GM21528 (cell line): ENCODE measurements around the gene PTGDR2.
"Not testable (repeated sequence)": the region's sequence is repeated elsewhere in the genome, so short reads cannot be mapped to it uniquely, and the experiment has no call there.

Source experiments
- ATAC-seq: cut with Tn5 transposase; IDR thresholded peaks from one replicate; pipeline ENCODE4 v1.9.1; 2021; ENCODE audit warnings: mild to moderate bottlenecking, moderate library complexity; ENCODE audit not compliant: unreplicated experiment, low FRiP score

The PTGDR2 gene

GRCh38 chr11:60844045-60844869 is 11.5 kb downstream of the PTGDR2 start:
- no peak for ATAC-seq

- no peak for ATAC-seq
These were observed 12.8 kb downstream of the PTGDR2 start for GRCh38 chr11:60842668-60843600.

GRCh38 chr11:60841797-60842667 is 13.7 kb downstream of the PTGDR2 start, which contains the start of gene CCDC86:
Gene CCDC86 (plus strand): TSS chr11:60842113. CDS start chr11:60842125, 12 bp downstream.
- peak; percentile 65 for ATAC-seq

GRCh38 chr11:60840470-60841430 is 15.0 kb downstream of the PTGDR2 start:
- no peak for ATAC-seq

DNA sequence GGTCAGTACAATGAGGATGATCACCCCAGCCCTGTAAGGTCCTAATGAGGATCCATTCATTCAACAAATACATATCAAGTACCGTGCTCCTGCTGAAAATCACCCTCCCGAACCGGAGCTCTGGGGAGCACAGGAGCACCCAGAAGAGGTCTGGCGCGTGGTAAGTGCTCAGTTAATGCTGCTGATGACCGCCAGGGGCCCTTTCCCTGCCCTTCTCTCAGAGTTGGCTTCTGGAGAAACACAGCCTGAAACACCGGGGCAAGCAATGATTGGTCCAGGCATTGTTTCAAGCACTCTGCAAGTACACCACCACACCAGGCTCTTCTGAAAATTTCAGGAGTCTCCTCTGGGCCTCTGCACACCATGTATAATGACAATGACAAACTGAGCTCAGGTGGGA is 17.6 kb downstream of the PTGDR2 start:
- no peak for ATAC-seq

GRCh38 chr11:60836866-60837515 is 18.8 kb downstream of the PTGDR2 start:
- no peak for ATAC-seq

- ATAC-seq = no peak
These were observed 20.3 kb downstream of the PTGDR2 start for GRCh38 chr11:60835534-60835846.

DNA sequence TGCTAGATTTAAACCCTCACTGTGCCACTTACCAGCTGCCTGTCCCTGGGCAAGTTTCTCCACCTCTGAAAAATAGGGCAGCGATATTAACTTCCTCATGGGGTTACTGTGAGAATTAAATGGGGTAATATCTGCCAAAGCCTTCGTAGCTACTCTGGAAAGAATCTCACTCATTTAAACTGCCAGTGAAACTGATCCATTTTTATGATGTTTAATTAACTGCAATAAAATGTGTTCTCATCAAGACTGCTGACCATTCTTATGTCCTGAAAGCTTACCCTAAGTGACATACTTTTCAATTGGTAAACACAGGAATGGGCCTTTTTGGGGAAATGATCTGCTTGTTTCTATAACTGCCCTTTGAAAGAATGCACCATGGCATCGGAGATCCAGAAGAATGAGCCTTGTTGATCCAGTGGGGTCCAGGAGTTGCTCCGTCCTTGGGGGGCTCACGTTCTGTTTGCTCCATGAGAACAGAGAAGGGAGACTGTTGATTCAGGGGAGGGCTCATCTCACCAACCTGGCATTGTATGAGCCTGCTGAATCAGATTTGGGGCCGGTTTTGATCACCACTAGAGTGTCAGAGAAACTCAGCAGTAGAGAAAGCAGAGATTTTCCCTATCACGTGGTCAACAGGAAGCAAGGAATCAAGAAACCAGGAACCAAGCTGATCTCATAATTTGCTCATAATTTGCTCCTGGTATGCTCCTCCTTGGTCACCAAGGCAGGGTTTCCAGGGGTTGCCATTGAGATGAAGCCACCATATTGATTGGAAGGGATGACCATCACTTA is 20.8 kb downstream of the PTGDR2 start:
- ATAC-seq = no peak

DNA sequence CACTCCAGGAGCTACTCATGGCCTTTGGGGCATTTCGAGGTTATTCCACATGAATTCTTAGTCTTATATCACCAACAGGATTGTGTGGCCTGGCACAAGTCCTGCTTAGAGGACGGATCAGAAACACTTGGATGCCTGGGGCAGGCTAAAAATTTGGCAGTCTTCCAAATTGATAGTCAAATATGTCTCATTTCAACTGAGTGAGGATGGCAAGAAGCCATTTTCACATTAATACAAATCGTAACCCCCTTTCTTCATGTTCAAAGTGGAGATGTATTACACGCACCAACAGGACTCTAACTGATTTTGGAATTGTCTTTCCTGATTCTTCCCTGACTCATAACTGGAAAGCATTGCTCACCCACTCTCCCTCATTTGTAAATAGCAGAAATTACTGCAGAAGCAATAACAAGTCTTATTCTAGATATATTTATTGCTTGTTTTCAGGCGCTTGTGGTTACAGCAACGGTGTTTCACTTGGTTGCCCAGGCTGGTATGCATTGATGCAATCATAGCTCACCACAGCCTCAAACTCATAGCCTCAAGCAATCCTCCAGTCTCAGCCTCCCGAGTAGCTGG is 24.2 kb downstream of the PTGDR2 start:
- no peak for ATAC-seq

- ATAC-seq = no peak
These were observed 24.6 kb downstream of the PTGDR2 start for GRCh38 chr11:60831143-60831500.

- no peak for ATAC-seq
These were observed 25.1 kb downstream of the PTGDR2 start for GRCh38 chr11:60830478-60831142.

DNA sequence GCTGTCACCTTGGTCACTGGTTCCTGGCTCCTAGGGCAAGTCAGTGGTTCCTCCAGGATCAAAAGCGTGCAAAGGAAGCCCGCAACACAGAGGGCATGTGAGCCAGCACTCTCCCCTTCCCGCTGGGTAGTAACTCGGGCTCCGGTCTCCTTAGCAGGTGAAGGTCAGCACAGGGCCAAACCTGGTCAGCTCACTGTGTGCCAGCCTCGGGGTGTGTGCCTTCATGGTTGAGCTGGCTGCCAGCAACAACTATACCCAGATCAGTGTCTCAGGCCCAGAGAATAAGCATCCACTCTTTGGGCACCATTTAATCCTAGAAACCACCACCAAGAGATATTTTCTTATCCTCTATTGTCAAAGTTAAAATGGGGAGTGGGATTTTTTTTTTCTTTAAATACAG is 30.0 kb downstream of the PTGDR2 start:
- ATAC-seq = no peak

DNA sequence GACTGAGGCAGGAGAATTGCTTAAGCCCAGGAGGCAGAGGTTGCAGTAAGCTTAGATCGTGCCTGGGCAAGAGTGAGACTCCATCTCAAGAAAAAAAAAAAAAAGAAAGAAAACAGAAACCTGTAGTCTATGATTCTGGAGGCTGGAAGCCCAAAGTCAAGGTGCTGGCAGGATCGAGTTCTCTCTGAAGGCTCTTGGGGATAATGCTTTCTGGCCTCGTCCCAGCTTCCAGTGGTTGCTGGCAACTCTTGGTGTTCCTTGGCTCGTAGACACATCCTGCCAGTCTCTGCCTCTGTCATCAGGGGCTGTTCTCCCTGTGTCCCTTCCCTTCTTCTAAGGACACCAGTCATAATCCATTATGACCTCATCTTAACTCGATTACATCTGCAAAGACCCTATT is 30.6 kb downstream of the PTGDR2 start:
- no peak for ATAC-seq

DNA sequence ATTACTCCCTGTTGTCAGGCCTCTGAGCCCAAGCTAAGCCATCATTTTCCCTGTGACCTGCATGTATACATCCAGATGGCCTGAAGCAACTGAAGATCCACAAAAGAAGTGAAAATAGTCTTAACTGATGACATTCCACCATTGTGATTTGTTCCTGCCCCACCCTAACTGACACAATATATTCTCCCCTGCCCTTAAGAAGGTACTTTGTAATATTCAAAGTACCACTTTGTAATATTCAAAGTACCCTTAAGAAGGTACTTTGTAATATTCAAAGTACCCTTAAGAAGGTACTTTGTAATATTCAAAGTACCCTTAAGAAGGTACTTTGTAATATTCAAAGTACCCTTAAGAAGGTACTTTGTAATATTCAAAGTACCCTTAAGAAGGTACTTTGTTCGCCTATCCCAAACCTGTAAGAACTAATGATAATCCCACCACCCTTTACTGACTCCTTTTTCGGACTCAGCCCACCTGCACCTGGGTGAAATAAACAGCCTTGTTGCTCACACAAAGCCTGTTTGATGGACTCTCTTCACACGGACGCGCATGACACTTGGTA is 31.9 kb downstream of the PTGDR2 start:
- ATAC-seq = not testable (repeated sequence)

- no peak for ATAC-seq
These were observed 33.7 kb downstream of the PTGDR2 start for GRCh38 chr11:60821827-60822599.

DNA sequence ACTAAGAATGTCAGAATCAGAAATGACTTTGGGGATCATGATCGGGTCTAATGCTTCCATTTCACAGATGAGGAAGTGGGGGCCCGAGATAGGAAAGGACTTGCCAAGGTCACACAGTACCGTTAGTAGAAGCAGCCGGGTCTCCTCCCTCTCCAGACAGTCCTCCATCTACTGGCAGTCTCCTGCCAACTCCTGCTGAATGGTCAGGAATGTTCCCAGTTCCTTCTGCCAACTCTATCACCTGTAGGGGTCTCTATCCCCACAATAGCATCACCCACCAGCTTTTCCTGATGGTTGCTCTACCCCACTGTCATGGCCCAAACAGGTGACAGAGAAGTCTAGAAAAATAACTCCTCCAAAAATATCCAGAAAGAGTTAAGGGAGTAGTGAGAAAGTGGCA is 37.7 kb downstream of the PTGDR2 start:
- ATAC-seq = no peak
